Caki2 (cell line): Measurements from ENCODE around the gene AMN1. TPM values are rescaled to one million over a fixed set of nuclear protein-coding genes. Genes with fewer than 3 reads are reported as not detected.
A peak's percentile ranks its signal among the peaks of the same experiment; 100 is the strongest.

Source experiments
- DNase-seq: peaks from one replicate; pipeline ENCODE4 v3.0.0-alpha.2; 2015; ENCODE audit warnings: low read depth
- in situ Hi-C: cut with HindIII; loops from 2 replicates; pipeline ENCODE4 v1.10.0; 2016; ENCODE audit warnings: low sequenced_read_pairs, low pct_unique_long_range_greater_than_20kb, mixed read lengths
- total RNA-seq: library from RNA; depleted of rRNA; stranded (reverse); fragments of >200 nt; shearing (Covaris generic); gene quantifications from 2 replicates; pipeline ENCODE4 v1.2.3, GENCODE V29; 2014; ENCODE audit warnings: low replicate concordance

The AMN1 gene
- total RNA-seq, 1 experiment from 2014 or later = 7.9 TPM

GRCh38 chr12:31655208-31655607 lies 73.6 kb downstream of the AMN1 start:
- in situ Hi-C loops = no loop called here
- no peak for DNase-seq

- in situ Hi-C loops = no loop called here
- DNase-seq = no peak
These were observed 76.8 kb downstream of the AMN1 start for GRCh38 chr12:31651893-31652521.

GRCh38 chr12:31650918-31651317 lies 77.9 kb downstream of the AMN1 start:
- no peak for DNase-seq

GRCh38 chr12:31647086-31647491 lies 81.7 kb downstream of the AMN1 start:
- in situ Hi-C loops = no loop called here
- peak; percentile 61 for DNase-seq

More at GRCh38 chr12:31650918-31651317, 77.9 kb downstream of the AMN1 start:
- in situ Hi-C loops = no loop called here

- peak; percentile 30 for DNase-seq
- in situ Hi-C loops = no loop called here
These were observed 82.9 kb downstream of the AMN1 start for GRCh38 chr12:31645924-31646323.

GRCh38 chr12:31644536-31644935 lies 84.3 kb downstream of the AMN1 start:
- in situ Hi-C loops = no loop called here
- DNase-seq = no peak

- in situ Hi-C loops = no loop called here
- DNase-seq = no peak
These were observed 87.2 kb downstream of the AMN1 start for GRCh38 chr12:31641509-31642090.

GRCh38 chr12:31634620-31635019 lies 94.2 kb downstream of the AMN1 start:
- no peak for DNase-seq
- in situ Hi-C loops = no loop called here

GRCh38 chr12:31633464-31633863 lies 95.4 kb downstream of the AMN1 start:
- in situ Hi-C loops = no loop called here
- DNase-seq = no peak

- in situ Hi-C loops = no loop called here
These were observed 97.0 kb downstream of the AMN1 start for GRCh38 chr12:31631809-31632208.

GRCh38 chr12:31631023-31631724 lies 97.6 kb downstream of the AMN1 start:
- in situ Hi-C loops = no loop called here
- DNase-seq = no peak

More at GRCh38 chr12:31631809-31632208, 97.0 kb downstream of the AMN1 start:
- DNase-seq = no peak

GRCh38 chr12:31629756-31630732 lies 98.8 kb downstream of the AMN1 start:
- no peak for DNase-seq
- in situ Hi-C loops = no loop called here

GRCh38 chr12:31627456-31628054 lies 101.3 kb downstream of the AMN1 start:
- no peak for DNase-seq
- in situ Hi-C loops = no loop called here

- in situ Hi-C loops = no loop called here
- no peak for DNase-seq
These were observed 102.4 kb downstream of the AMN1 start for GRCh38 chr12:31626270-31626995.

- in situ Hi-C loops = no loop called here
These were observed 106.8 kb downstream of the AMN1 start for GRCh38 chr12:31622038-31622437.

More at GRCh38 chr12:31622038-31622437, 106.8 kb downstream of the AMN1 start:
- DNase-seq = no peak
